Stomach (tissue), 4 donors: ENCODE results near the gene RGL3.
A peak's percentile ranks its signal among the peaks of the same experiment; 100 is the strongest.

ENCODE experiments used
- CTCF ChIP-seq, 7 experiments: fragments of 450-650 bp in 4 of 7; fragments of 200-600 bp in 3 of 7; sonication (generic) in 3 of 7; IDR thresholded peaks; one replicate each; pipeline ENCODE4 v1.5.1; 2016 to 2019; ENCODE audit warnings: antibody characterized with exemption in 7 of 7, control low read depth in 2 of 7, mild to moderate bottlenecking in 1 of 7
- EP300 ChIP-seq: sonication (generic); formaldehyde crosslinking; IDR thresholded peaks from one replicate; pipeline ENCODE4 v1.6.1; 2017; ENCODE audit warnings: antibody characterized with exemption
- POLR2A ChIP-seq, 4 donors: fragments of 450-650 bp; IDR thresholded peaks; one replicate each; pipeline ENCODE4 v1.6.1; 2016; ENCODE audit warnings: antibody characterized with exemption in 4 of 4, control low read depth in 2 of 4, mild to moderate bottlenecking in 1 of 4, moderate library complexity in 1 of 4
- POLR2AphosphoS5 ChIP-seq, 3 donors: sonication (generic); formaldehyde crosslinking; IDR thresholded peaks; one replicate each; pipeline ENCODE4 v1.6.1; 2016; ENCODE audit warnings: antibody characterized with exemption in 3 of 3

- TF ChIP-seq CTCF (IDR thresholded peaks at IDR 0.05) (no peak), POLR2AphosphoS5 (IDR thresholded peaks at IDR 0.05) (peak in 1 of 3 donors; percentile 12), POLR2A (IDR thresholded peaks at IDR 0.05) (no peak), EP300 (no peak)
Observed at GRCh38 chr19:11361037-11361770, 57.9 kb downstream of the RGL3 start.
